Left colon (tissue), 2 donors: Measurements from ENCODE around the gene LRRC1. TPM values are rescaled to one million over a fixed set of nuclear protein-coding genes. Genes with fewer than 3 reads are reported as not detected.

Experiments used
- ATAC-seq: fragments of 200-7000 bp; cut with Tn5 transposase; one replicate; pipeline ENCODE4 v1.9.1; 2020; ENCODE audit warnings: mild to moderate bottlenecking, moderate library complexity
- DNase-seq, 2 donors: peaks; one replicate each; pipeline ENCODE4 v3.0.0-alpha.2; 2020
- intact Hi-C, 2 donors: fragments of 100-400 bp; cut with DNase I in 1 of 2; cut with micrococcal nuclease in 1 of 2; formaldehyde crosslinking; loops; one replicate each; pipeline versions ENCODE4 v1.11.2 to v1.14.0; 2022; cut with DNase I, micrococcal nuclease
- total RNA-seq, 2 donors: library from RNA; stranded (reverse); fragmentation: NEBNext Ultra II Directional; extraction: Animal tissue kit (Norgen Biotek cat#: 25700); gene quantifications; one replicate each; pipeline ENCODE4 v1.2.1, GENCODE V29; 2021
- donor health status: DM: no; HTN: no; CAD: no.
- donor health status: DM: yes; HTN: yes; CAD: no.

The LRRC1 gene
- total RNA-seq, 2 donors from 2014 or later, result 69.2 to 85.7 TPM

GRCh38 chr6:53809691-53810090, 14.9 kb downstream of the LRRC1 start:
- intact Hi-C loops, result no loop called here

GRCh38 chr6:53811082-53811481, 16.3 kb downstream of the LRRC1 start:
- peak; percentile 67 to 83 for DNase-seq
- intact Hi-C loops, result no loop called here
- peak; percentile 74 for ATAC-seq

More at GRCh38 chr6:53809691-53810090, 14.9 kb downstream of the LRRC1 start:
- no peak for DNase-seq
- ATAC-seq, result no peak

- intact Hi-C loops, result no loop called here
- DNase-seq, result no peak
- ATAC-seq, result no peak
These were observed 16.9 kb downstream of the LRRC1 start for GRCh38 chr6:53811746-53812145.

- ATAC-seq, result peak; percentile 94
- intact Hi-C loops, result no loop called here
- DNase-seq, result peak; percentile 52 to 76
These were observed 18.3 kb downstream of the LRRC1 start for GRCh38 chr6:53813096-53813495.

GRCh38 chr6:53813801-53814200, 19.0 kb downstream of the LRRC1 start:
- intact Hi-C loops, result no loop called here
- DNase-seq, result no peak
- peak; percentile 24 for ATAC-seq

GRCh38 chr6:53814353-53814752, 19.5 kb downstream of the LRRC1 start:
- ATAC-seq, result no peak
- intact Hi-C loops, result no loop called here

GRCh38 chr6:53815381-53816119, 20.7 kb downstream of the LRRC1 start:
- intact Hi-C loops, result no loop called here
- ATAC-seq (no peak), DNase-seq (no peak)

More at GRCh38 chr6:53814353-53814752, 19.5 kb downstream of the LRRC1 start:
- no peak for DNase-seq

- DNase-seq (no peak), ATAC-seq (no peak)
- intact Hi-C loops, result no loop called here
These were observed 24.2 kb downstream of the LRRC1 start for GRCh38 chr6:53818858-53819609.

- DNase-seq (no peak), ATAC-seq (no peak)
- intact Hi-C loops, result no loop called here
These were observed 27.8 kb downstream of the LRRC1 start for GRCh38 chr6:53822401-53823125.

- DNase-seq, result no peak
- no peak for ATAC-seq
- intact Hi-C loops, result no loop called here
These were observed 29.9 kb downstream of the LRRC1 start for GRCh38 chr6:53824714-53825113.

- intact Hi-C loops, result no loop called here
- ATAC-seq (peak; percentile 58), DNase-seq (no peak)
These were observed 30.9 kb downstream of the LRRC1 start for GRCh38 chr6:53825532-53826321.

- intact Hi-C loops, result no loop called here
- ATAC-seq, result peak; percentile 66
- peak in 1 of 2 donors; percentile 48 for DNase-seq
These were observed 32.7 kb downstream of the LRRC1 start for GRCh38 chr6:53827531-53827930.

GRCh38 chr6:53828215-53828614, 33.4 kb downstream of the LRRC1 start:
- intact Hi-C loops, result no loop called here
- ATAC-seq, result peak; percentile 15
- DNase-seq, result no peak

- ATAC-seq (peak; percentile 59), DNase-seq (no peak)
- intact Hi-C loops, result no loop called here
These were observed 34.3 kb downstream of the LRRC1 start for GRCh38 chr6:53828966-53829697.

- intact Hi-C loops, result no loop called here
- ATAC-seq (peak; percentile 65), DNase-seq (peak; percentile 30 to 67)
These were observed 35.0 kb downstream of the LRRC1 start for GRCh38 chr6:53829698-53830221.

- DNase-seq (no peak), ATAC-seq (no peak)
- intact Hi-C loops, result no loop called here
These were observed 35.6 kb downstream of the LRRC1 start for GRCh38 chr6:53830366-53830765.

- no peak for DNase-seq
- ATAC-seq, result no peak
- intact Hi-C loops, result no loop called here
These were observed 36.5 kb downstream of the LRRC1 start for GRCh38 chr6:53831081-53831869.
